Measurements from ENCODE around the gene HABP2.

Gene HABP2

GRCh38 chr10:113589201-113589770 is 36.4 kb downstream of the HABP2 start:
- Histone ChIP-seq H4K20me1 (ENCODE audit: insufficient read depth, low read length) (no peaks in the 10 kb centered on the region), H3K27me3 (ENCODE audit: insufficient read depth, low read length) (no peaks in the 10 kb centered on the region; the same call in 1 of the 2 replicates), H3K9me3 (ENCODE audit: low read length) (no peaks in the 10 kb centered on the region), H3K79me2 (ENCODE audit: insufficient read depth, low read length) (no peaks in the 10 kb centered on the region), H3K4me3 (ENCODE audit: low read depth, low read length, poor library complexity, severe bottlenecking) (no peak overlapping the region), H3K27ac (ENCODE audit: low read depth, low read length, poor library complexity, severe bottlenecking) (no peak overlapping the region), H3K9ac (ENCODE audit: low read length) (no peak overlapping the region), H2AFZ (ENCODE audit: low read length) (no peak overlapping the region), H3K4me1 (ENCODE audit: insufficient read depth, low read length, severe bottlenecking) (no peaks in the 10 kb centered on the region), H3K9me2 (ENCODE audit: low read depth, low read length) (no peaks in the 10 kb centered on the region), H3F3A (ENCODE audit: insufficient read depth, low read length) (no peaks in the 10 kb centered on the region), H3K36me3 (ENCODE audit: insufficient read depth, low read length) (no peaks in the 10 kb centered on the region), H3K4me2 (ENCODE audit: low read length) (no peak overlapping the region)
- no peak for TF ChIP-seq EZH2 (IDR thresholded peaks at IDR 0.05; ENCODE audit: borderline replicate concordance, low read length)
- no peak for TF ChIP-seq CTCF (IDR thresholded peaks at IDR 0.05; ENCODE audit: low read length)

- no peak overlapping the region for H3K4me2 ChIP-seq (ENCODE audit: low read length)
- no peaks in the 10 kb centered on the region for H3K79me2 ChIP-seq (ENCODE audit: insufficient read depth, low read length)
- no peak overlapping the region for H3K9ac ChIP-seq (ENCODE audit: low read length)
- no peaks in the 10 kb centered on the region for H3F3A ChIP-seq (ENCODE audit: insufficient read depth, low read length)
- H3K27me3 ChIP-seq (ENCODE audit: insufficient read depth, low read length): no peaks in the 10 kb centered on the region; the same call in none of the 2 replicates
- H3K9me3 ChIP-seq (ENCODE audit: low read length): no peaks in the 10 kb centered on the region
- no peak overlapping the region for H2AFZ ChIP-seq (ENCODE audit: low read length)
- H3K27ac ChIP-seq (ENCODE audit: low read depth, low read length, poor library complexity, severe bottlenecking): no peak overlapping the region
- no peaks in the 10 kb centered on the region for H4K20me1 ChIP-seq (ENCODE audit: insufficient read depth, low read length)
- no peaks in the 10 kb centered on the region for H3K36me3 ChIP-seq (ENCODE audit: insufficient read depth, low read length)
- no peak overlapping the region for H3K4me3 ChIP-seq (ENCODE audit: low read depth, low read length, poor library complexity, severe bottlenecking)
- H3K9me2 ChIP-seq (ENCODE audit: low read depth, low read length): no peaks in the 10 kb centered on the region
- TF ChIP-seq EZH2 (IDR thresholded peaks at IDR 0.05; ENCODE audit: borderline replicate concordance, low read length): no peak
- no peaks in the 10 kb centered on the region for H3K4me1 ChIP-seq (ENCODE audit: insufficient read depth, low read length, severe bottlenecking)
Observed at GRCh38 chr10:113590581-113590980, 37.7 kb downstream of the HABP2 start.

- Histone ChIP-seq H3K9me2 (ENCODE audit: low read depth, low read length) (no peaks in the 10 kb centered on the region), H3K27ac (ENCODE audit: low read depth, low read length, poor library complexity, severe bottlenecking) (no peak overlapping the region), H3K9ac (ENCODE audit: low read length) (no peak overlapping the region), H4K20me1 (ENCODE audit: insufficient read depth, low read length) (no peaks in the 10 kb centered on the region), H3K4me2 (ENCODE audit: low read length) (no peak overlapping the region), H3F3A (ENCODE audit: insufficient read depth, low read length) (no peaks in the 10 kb centered on the region), H3K4me1 (ENCODE audit: insufficient read depth, low read length, severe bottlenecking) (no peaks in the 10 kb centered on the region), H3K36me3 (ENCODE audit: insufficient read depth, low read length) (no peaks in the 10 kb centered on the region), H2AFZ (ENCODE audit: low read length) (no peak overlapping the region), H3K79me2 (ENCODE audit: insufficient read depth, low read length) (no peaks in the 10 kb centered on the region), H3K27me3 (ENCODE audit: insufficient read depth, low read length) (no peaks in the 10 kb centered on the region; the same call in none of the 2 replicates), H3K9me3 (ENCODE audit: low read length) (no peaks in the 10 kb centered on the region), H3K4me3 (ENCODE audit: low read depth, low read length, poor library complexity, severe bottlenecking) (no peak overlapping the region)
- no peak for TF ChIP-seq CTCF (IDR thresholded peaks at IDR 0.05; ENCODE audit: low read length)
- TF ChIP-seq EZH2 (IDR thresholded peaks at IDR 0.05; ENCODE audit: borderline replicate concordance, low read length): no peak
Observed at GRCh38 chr10:113592380-113592779, 39.5 kb downstream of the HABP2 start.

- no peaks in the 10 kb centered on the region for H3K9me3 ChIP-seq (ENCODE audit: low read length)
- H3K79me2 ChIP-seq (ENCODE audit: insufficient read depth, low read length): no peaks in the 10 kb centered on the region
- no peak overlapping the region for H3K9ac ChIP-seq (ENCODE audit: low read length)
- no peak overlapping the region for H3K4me3 ChIP-seq (ENCODE audit: low read depth, low read length, poor library complexity, severe bottlenecking)
- TF ChIP-seq CTCF (IDR thresholded peaks at IDR 0.05; ENCODE audit: low read length) (no peak), EZH2 (IDR thresholded peaks at IDR 0.05; ENCODE audit: borderline replicate concordance, low read length) (no peak)
- no peaks in the 10 kb centered on the region for H4K20me1 ChIP-seq (ENCODE audit: insufficient read depth, low read length)
- H3K9me2 ChIP-seq (ENCODE audit: low read depth, low read length): no peaks in the 10 kb centered on the region
- no peak overlapping the region for H3K27ac ChIP-seq (ENCODE audit: low read depth, low read length, poor library complexity, severe bottlenecking)
- H3K27me3 ChIP-seq (ENCODE audit: insufficient read depth, low read length): peaks cover 3% of the 10 kb centered on the region
- H3K36me3 ChIP-seq (ENCODE audit: insufficient read depth, low read length): no peaks in the 10 kb centered on the region
- no peak overlapping the region for H2AFZ ChIP-seq (ENCODE audit: low read length)
- H3K4me1 ChIP-seq (ENCODE audit: insufficient read depth, low read length, severe bottlenecking): no peaks in the 10 kb centered on the region
- H3F3A ChIP-seq (ENCODE audit: insufficient read depth, low read length): no peaks in the 10 kb centered on the region
- H3K4me2 ChIP-seq (ENCODE audit: low read length): no peak overlapping the region
Observed at GRCh38 chr10:113594652-113595051, 41.8 kb downstream of the HABP2 start.
